ENCODE measurements around the gene IQCM. TPM values are rescaled to one million over a fixed set of nuclear protein-coding genes. Genes with fewer than 3 reads are reported as not detected.
"Not testable (repeated sequence)": the region's sequence is repeated elsewhere in the genome, so short reads cannot be mapped to it uniquely, and the experiment has no call there.

IQCM gene
- total RNA-seq, 1 donor from 2014 or later, result not detected

DNA sequence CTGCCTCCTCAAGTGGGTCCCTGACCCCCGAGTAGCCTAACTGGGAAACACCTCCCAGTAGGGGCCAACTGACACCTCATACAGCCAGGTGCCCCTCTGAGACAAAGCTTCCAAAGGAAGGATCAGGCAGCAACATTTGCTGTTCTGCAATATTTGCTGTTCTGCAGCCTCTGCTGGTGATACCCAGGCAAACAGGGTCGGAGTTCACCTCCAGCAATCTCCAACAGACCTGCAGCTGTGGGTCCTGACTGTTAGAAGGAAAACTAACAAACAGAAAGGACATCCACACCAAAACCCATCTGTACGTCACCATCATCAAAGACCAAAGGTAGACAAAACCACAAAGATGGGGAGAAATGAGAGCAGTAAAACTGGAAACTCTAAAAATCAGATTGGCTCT lies 347.0 kb downstream of the IQCM start:
- not testable (repeated sequence) for DNase-seq (ENCODE audit: low spot score)

DNA sequence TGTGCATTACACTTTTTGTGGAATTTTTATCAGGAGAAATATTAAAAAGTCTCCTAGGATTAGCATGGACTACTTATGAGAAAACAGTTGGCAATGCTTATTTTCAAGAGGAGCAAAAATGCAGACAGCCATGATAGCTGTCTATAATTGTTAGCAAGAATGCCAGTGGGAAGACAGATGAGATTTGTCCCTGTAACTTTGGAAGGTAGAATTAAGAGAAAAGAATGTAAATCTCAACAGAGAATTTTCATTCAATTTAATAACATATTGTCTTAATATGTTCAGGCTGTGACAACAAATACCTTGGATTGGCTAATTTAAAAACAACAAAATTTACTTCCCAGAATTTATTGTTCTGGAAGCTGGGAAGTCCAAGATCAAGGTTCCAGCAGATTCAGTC lies 349.2 kb downstream of the IQCM start:
- no peak for DNase-seq (ENCODE audit: low spot score)

DNA sequence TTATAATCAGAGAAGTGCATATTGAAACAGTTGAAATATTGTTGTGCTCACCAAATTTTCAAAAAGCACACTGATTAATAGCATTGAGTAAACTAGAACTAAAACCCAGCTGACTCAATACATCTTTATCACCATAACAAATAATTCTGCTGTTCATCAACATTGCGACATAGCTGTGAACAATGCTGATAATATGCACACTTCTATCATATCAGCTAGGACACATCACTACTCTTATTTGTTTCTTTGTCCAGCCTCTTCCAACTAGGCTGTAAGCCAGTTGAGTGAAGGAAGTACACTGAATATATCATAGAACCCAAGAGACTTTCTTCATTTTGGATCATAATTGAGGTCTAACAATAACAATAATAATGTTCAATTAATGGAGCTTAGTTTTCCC lies 349.7 kb downstream of the IQCM start:
- no peak for DNase-seq (ENCODE audit: low spot score)

DNA sequence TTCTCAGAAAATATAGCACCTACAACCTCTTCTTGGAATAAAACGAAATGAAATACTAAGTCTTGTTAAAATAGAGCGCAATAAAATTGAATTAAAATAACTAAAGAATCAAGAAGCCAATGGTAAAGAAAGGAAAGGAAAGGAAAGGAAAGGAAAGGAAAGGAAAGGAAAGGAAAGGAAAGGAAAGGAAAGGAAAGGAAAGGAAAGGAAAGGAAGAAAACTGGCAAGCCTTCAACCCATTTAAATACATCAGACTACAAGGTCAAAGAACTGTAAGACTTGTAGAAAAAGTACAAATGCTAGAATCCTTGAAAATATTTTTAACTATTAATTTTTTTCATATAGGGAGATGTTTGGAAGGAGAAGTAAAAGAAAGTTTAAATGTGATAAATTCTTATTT lies 372.1 kb downstream of the IQCM start:
- DNase-seq (ENCODE audit: low spot score), result no peak

DNA sequence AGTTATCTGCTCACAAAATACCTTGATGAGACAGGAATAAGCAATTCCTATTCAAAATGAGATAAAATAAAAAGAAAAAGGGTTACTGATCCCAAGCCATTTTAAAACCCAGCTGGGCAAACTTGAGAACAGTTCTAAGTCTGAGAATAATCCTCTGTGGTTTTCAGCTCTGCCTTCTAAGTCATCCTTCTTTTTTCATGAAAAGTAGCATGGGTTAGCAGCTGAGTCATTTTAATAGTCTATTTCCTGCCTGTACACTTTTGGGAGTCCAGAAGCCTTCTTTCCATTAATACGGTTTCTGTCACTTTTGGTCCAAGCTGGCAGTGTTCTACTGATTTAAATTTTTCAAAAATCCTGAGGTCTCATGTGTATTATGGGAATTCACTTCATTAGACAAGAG lies 374.3 kb downstream of the IQCM start:
- DNase-seq (ENCODE audit: low spot score), result no peak

DNA sequence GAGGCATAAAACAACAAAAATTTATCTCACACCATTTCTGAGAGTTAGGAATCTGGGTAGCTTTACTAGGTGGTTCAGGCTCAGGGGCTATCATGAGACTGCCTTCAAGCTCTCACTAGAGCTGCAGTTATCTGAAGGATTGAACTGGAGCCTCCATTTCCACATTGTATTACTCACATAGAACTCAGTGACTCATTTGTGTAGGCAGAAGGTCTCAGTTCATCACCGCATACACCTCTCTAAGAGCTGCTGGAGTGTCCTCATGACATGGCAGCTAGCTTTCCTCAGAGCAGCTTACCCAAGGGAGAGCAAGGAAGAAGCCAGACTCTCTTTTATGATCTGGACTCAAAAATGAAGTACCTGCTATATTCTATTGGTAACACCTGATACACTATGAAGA lies 389.2 kb downstream of the IQCM start:
- no peak for DNase-seq (ENCODE audit: low spot score)

DNA sequence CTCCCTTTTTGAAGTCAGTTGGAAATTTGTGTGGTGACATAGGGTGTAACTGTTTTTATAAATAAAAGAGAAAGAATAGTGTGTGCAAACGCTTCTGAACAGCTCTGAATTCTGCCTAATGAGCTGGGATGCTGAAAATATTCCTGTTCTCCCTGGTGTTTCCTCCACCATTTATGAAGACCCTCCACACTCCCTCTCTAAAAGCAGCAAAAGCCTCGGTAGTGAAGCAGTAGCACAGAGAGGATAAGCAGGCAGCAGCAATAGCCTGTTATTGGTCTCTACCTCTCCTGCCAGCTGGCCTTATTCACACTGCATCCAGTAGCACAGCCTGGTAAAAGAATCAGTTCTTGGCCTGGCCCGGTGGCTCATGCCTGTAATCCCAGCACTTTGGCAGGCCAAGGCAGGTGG lies 406.1 kb downstream of the IQCM start:
- no peak for DNase-seq (ENCODE audit: low spot score)

DNA sequence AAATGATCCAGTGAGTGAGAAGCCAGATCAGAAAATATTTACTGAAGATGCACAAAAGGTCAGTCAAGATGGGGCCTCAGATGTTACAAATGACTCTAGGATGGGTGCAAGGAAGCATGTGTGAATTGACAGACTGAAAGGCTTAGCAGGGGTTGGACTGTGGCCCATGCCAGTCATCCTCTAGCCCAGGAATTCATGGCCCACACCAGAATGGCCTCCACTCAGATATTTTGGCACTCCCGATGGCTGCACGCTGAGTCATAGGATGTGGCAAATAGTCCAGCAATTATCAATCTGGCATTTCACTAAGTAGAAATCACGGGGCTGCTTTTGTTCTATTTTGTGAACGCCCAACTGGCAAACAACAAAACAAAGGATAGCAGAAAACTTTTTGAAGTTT lies 406.5 kb downstream of the IQCM start:
- peak; percentile 46 for DNase-seq (ENCODE audit: low spot score)

DNA sequence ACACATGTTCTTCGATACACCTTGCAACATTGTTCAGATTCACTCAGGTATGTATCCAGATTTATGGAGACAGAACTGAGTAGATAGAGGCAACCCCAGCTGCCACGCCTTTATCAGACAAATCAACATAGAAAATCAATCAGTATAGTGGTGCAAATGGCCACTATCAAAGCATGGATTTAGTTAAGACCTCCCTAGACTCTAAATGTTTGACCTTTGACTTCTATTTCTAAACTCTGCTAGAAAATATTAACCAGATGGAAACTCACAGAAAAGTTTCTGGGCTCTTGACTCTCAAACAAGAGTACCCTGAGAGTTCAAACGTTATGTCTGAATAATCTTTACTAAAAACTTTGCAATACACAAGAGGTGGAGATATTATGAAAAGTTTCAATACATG lies 411.5 kb downstream of the IQCM start:
- DNase-seq (ENCODE audit: low spot score), result no peak

DNA sequence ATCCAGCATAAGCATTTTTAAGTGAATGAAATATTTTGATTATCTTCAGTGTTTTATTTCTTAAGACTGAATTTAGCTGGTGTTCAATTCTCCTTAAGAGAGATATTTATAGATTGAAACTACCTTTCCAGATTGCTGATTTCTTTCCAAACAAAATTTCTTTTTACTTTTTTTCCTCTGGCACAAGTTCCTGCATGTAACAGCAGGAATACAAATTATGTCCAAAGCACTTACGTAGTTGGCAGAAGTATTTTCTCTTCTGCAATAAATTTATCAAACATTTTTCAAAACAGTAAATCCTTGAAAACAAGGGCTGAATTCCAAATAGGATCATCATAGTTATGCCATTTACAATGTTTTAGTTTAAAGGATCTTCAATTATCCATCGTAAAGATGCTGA lies 412.6 kb downstream of the IQCM start:
- no peak for DNase-seq (ENCODE audit: low spot score)

DNA sequence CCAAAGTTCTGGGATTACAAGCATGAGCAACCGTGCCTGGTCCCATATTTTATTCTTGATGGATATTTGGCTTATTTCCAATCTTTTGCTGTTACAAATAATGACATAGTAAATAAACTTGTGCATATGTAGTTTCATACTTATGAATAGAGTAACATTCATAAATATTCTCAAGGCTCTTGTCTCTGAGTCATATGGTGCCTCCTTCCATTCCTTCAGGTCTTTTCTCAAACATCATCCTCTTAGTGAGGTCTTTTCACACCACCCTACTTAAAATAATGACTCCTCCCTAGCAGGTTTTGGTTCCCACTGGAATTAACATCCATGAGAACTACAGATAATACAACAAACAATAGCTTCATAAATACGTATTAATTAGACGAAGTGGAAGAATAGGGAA lies 416.6 kb downstream of the IQCM start:
- no peak for DNase-seq (ENCODE audit: low spot score)

DNA sequence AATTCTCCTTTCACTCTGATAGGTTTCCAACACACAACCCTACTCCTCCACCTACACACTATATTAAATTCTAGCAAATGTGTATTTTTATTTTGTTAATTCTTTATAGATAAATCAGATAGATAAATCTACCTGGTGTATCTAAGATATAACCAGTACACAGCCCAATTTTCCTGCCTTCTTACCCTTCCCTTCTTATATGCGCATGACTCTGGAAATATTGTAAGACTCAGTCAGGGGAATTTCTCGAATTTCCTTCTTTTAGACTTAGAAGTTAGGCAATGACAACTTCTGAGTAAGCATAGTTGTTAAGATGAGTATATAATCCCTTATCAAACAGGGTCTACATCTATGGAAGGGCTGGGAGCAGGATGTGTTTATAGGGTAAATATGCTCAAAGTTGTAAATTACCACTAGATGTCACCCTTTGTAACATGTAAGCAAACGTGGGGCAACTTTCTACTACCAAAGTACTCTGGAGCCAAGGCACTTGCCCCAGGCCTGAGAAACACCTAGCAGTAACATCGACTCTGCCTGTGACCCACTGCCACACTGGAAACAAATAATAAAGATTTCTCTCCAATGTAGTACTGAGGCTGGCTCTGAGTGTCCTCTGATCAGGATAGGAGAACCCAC lies 444.7 kb downstream of the IQCM start:
- no peak for DNase-seq (ENCODE audit: low spot score)

DNA sequence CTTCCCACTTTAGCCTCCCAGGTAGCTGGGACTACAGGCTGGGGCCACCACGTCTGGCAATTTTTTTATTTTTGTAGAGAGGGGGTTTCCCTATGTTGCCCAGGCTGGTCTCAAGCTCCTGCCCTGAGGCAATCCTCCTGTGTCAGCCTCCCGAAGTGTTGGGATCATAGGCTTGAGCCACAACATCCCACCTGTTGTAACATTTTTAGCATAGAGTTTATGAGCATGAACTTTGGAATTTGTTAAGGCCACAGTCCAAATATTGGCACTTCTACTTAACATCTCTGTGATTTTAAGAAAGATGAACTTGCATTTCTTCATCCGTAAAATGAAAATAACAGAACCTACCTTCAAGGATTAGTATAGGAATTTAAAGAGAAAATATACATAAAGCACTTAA lies 445.6 kb downstream of the IQCM start:
- DNase-seq (ENCODE audit: low spot score), result no peak

DNA sequence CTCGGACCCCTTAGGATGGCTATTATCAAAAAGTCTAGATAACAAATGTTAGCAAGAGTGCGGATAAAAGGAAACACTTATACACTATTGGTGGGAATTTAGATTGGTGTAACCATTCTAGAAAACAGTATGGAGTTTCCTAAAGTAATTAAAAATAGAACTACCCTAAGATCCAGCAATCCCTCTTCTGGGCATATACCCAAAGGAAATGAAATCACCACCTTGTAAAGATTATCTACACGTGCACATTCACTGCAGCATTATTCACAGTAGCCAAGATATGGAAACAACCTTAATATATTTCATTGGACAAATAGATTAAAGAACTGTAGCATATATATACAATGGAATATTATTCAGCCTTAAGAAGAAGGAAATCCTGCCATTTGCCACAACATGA lies 462.4 kb downstream of the IQCM start:
- no peak for DNase-seq (ENCODE audit: low spot score)

DNA sequence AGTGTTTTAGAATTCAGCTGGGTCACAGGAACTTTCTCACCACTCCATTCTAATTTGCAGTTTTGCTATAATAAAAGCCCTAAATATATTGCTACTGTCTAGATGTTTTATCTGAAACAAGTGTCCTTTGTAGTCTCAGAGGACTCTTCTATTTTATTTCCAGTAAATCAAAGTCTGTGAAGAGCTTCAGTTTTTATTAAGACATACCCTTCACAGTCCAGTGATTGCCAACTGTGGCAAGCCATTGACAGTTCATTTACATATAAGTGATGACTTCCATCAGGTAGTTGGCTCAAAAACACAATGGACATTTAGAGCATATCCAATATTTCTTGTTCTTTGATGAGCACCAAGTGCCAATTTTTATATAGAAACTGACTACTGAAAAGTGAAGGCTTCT lies 466.1 kb downstream of the IQCM start:
- DNase-seq (ENCODE audit: low spot score), result no peak

DNA sequence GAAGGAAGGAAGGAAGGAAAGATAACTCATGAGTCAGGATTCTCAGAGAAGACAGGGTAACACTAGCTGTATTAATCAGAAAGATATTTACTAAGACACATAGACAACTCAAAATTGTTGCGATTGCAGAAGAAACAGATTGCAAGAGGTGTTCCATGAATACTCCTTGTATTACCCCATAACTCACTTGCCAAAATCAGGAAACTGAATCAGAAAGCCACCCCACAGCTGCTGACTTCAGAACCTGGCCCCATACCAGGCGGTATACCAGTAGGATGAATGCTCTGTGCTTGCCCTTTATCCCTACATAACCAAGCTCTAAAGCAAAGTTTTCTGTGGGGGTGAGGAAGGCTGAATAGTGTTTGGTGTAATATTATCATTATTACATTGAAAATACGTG lies 468.5 kb downstream of the IQCM start:
- DNase-seq (ENCODE audit: low spot score), result no peak

DNA sequence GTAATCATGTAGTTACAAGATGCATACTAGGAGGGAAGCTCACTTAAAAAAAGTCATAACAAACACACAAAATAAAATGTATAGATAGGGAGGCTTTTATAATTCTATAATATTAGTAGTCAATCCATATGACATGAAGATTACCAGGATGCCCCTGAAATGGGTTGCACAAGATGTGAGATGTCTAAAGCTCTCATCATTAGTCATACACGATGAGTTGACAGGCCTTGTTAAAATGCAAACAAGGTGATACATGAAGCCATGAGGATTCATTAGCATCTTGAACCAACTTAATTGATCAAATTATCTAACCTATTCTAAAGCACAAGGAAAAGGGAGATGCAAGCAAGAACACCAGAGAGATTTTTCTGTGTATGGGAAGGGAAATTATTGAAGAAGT lies 470.2 kb downstream of the IQCM start:
- no peak for DNase-seq (ENCODE audit: low spot score)

DNA sequence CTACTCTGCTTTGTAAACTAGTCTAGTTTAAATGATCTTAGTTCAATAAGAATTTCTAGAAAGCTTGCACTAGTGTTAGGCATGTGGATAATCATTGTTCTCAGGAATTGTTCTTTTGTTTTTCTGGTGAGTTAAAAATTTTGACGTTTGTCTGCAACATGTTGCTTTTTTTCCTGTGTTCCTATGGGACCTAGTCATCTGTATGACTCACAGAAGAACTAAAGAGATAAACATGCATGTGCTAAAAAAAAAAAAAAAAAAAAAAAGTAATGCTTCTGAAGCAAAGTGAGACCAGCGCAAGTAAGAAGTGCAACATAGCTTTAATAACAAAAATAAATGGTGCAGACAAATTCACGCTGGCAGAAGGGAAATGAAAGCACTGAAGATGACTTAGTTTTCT lies 471.2 kb downstream of the IQCM start:
- DNase-seq (ENCODE audit: low spot score), result no peak

DNA sequence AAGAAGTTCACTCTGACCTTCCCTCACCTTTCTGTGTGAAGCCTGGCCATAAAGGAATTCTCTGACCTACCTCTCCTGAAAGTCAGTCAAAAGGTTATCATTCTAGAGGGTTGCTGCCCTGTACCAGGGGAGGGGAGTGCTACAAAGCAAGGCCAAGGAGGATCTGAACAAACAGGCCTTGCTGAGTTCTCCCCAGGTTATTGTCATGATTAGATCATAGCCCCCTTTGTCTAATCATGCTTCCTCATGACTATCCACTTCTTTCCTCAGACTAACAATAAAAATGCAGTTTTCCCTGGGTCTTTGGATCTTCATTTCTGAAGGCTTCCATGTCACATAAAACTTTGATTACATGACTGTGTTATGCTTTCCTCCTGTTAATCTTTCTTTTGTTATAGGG lies 472.0 kb downstream of the IQCM start:
- DNase-seq (ENCODE audit: low spot score), result no peak

DNA sequence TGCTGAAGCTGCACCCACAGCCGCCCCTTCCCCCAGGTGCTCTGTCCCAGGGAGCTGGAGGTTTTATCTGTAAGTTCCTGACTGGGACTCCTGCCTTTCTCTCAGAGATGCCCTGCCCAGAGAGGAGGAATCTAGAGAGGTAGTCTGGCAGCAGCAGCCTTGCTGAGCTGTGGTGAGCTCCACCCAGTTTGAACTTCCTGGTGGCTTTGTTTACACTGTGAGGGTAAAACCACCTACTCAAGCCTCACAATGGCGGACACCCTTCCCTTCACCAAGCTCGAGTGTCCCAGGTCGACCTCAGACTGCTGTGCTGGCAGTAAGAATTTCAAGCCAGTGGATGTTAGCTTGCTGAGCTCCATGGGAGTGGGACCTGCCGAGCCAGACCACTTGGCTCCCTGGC lies 474.5 kb downstream of the IQCM start:
- DNase-seq (ENCODE audit: low spot score), result not testable (repeated sequence)

DNA sequence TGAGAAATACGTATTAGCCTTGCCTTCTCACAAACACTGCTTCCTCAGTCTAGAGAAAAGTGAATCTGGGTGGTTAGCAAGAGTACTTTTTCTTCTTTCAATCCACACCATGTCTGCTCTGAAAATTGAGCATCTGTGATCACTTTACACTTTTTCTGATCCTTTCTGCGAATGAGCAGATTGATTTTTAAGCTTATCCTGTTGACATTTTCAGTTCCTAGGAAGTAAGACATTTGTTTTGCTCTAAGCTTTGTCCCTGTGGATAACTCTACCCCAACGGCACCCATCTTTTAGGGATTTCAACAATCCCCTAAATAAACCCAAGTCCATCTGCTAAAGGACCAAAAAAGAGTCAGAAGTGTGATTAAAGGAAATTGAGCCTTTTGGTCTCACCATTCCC lies 487.5 kb downstream of the IQCM start:
- no peak for DNase-seq (ENCODE audit: low spot score)

DNA sequence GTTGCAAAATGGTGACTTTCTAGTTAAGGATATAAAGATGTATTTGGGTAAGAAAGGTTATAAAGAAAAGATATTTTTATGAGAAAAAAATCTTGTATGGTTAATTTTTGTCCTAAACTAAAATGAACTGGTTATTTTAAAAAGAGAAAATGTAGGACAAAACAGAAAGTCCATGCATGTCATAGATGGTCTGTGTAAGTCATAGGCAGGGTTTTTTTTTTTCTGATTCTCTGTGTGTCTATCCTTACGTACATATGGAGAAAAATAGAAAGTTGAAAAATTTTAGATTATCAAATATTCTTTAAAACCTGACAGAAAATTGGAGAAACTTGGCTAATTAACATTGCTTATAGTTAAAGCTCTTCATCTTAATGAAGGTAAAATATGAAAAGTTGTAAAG lies 493.4 kb downstream of the IQCM start:
- no peak for DNase-seq (ENCODE audit: low spot score)

DNA sequence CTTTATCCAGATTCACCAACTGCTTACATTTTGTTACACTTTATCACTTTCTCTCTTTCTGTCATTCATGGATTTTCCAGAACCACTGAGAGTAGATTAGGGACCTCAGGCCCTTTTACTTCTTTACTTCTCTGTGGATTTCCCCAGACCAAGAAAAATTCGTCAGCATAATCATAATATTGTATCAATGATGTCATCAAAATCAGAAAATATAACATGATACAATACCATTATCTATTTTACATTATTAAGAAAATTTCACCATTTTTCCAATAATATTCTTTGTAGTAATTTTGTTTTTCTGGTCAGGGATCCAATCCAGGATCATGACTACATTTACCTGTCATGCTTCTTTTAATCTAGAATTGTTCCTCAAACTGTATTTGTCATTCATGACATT lies 494.2 kb downstream of the IQCM start:
- DNase-seq (ENCODE audit: low spot score), result no peak

DNA sequence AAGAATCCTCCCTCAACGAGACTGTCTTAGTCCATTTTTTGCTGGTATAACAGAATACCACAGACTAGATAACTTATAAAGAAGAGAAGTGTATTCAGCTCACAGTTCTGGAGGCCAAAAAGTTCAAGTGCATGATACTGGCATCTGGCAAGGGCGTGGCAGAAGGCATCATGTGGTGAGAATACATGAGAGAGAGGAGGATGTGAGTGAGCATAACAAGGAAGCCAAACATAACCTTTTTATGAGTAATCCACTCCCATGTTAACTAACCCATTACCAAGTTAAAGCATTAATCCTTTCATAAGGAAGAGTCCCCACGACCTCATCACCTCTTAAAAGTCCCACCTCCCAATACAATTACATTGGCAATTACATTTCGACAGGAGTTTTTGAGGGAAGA lies 504.6 kb downstream of the IQCM start:
- DNase-seq (ENCODE audit: low spot score), result no peak

DNA sequence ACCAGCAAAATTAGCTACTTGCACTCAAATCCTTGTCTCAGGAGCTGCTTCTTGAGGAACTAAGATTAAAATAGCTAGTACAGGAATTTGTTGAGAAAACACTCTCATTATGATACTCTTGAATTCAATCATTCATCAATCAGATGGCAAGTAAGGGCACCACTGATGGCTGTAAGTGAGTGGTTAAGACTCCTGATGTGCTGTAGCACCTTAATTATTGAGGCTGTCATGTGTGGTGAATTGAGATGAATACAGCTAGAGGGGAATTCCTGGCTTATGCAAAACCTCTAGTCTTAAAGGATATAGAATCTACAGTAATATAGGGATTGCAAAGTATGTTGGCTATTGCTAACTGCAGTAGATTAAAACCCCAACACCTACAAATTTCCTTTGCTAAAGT lies 509.1 kb downstream of the IQCM start:
- DNase-seq (ENCODE audit: low spot score), result no peak
